ENCODE data around the gene COL18A1.

The COL18A1 gene

DNA sequence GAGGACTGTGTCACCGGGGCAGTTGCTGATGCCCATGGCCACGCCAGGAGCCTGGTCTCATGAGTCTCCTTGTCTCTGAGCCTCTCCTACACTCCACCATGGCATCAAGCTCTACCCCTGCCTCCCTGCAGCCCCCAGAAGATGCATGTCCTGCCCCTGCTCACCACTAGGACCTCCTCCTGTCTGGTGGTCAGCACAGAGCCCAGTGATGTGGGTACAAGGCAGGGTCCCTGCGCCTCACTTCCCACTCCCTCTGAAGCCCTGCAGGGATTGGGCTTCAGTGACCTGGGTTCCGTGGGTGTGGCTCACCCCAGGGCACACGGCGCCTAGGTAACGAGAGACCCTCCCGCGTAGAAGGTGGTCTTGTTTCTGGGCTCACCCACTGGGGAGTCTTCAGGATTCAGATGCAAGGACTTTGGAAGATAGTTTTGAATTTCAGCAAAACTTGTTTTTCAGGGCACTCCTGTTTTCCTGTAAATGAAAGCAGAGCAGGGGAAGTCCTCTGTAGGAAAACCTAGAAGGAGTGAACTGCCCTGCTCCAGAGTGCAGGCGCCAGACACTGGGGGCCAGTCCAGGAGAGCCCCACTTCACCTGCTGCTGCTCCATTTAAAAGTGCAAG is 2.8 kb downstream of the COL18A1 start:
- Histone ChIP-seq H3K9me3 (ENCODE audit: low read length) (no peaks in the 10 kb centered on the region), H3K27me3 (ENCODE audit: control insufficient read depth in 1 of 2, insufficient read depth in 2 of 2, low read length in 2 of 2) (peaks cover 0 to 15% of the 10 kb centered on the region in 2 donors), H3K9ac (ENCODE audit: low read length) (no peak overlapping the region), H3K4me3 (ENCODE audit: low read depth in 1 of 2, low read length in 2 of 2) (no peak overlapping the region), H3K36me3 (ENCODE audit: insufficient read depth, low read length) (no peaks in the 10 kb centered on the region), H3K4me1 (ENCODE audit: insufficient read depth, low read length) (peaks cover 7% of the 10 kb centered on the region), H3K27ac (ENCODE audit: low read depth, low read length) (no peak overlapping the region)

DNA sequence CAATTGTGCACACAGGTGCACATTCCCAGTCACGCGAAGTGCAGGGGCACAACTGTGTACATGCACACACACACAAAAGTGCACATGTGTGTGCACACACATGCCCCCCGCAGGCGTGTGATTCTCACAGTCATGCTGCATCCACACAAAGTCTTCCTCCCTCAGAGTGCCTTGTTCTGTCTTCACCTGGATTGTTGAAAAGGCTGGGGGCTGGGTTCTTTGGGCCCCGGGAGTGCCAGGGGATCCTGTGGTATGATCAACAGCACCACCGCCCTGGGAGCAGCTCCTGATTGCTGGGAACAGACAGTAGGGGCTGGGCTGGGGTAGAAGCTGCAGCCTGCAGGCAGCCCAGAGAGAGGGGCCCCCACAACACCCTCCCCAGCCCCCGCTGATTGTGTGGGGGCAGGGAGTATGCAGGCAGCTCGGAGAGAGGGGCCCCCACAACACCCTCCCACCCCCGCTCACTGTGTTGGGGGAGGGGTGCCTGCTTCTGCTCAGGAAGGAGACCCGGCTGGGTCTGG is 3.4 kb downstream of the COL18A1 start:
- peaks cover 0 to 15% of the 10 kb centered on the region in 2 donors for H3K27me3 ChIP-seq (ENCODE audit: control insufficient read depth in 1 of 2, insufficient read depth in 2 of 2, low read length in 2 of 2)

DNA sequence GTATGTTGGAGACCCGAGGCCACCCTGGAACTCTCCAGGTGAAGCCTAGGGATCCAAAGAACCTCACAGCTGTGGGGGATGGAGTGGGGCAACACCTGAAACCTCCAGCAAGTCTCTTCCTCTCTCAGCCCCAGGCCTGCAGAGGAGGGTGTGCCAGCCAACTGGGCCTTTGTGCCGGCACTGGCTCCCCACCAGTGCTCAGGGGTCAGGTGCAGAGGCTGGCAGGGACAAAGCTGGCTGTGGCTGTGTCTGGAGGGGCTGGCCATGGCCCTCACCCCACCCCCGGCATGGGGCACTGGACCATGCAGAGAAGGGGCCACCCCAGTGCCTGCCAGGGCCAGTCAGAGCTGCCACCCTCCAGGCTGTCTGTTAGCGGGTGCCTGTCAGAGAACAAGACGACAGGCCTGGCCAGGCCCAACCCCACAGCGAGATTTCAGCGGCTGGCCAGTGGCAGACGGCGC is 3.9 kb downstream of the COL18A1 start:
- Histone ChIP-seq H3K27ac (ENCODE audit: low read depth, low read length) (no peak overlapping the region), H3K9me3 (ENCODE audit: low read length) (no peaks in the 10 kb centered on the region), H3K9ac (ENCODE audit: low read length) (no peak overlapping the region), H3K36me3 (ENCODE audit: insufficient read depth, low read length) (no peaks in the 10 kb centered on the region), H3K27me3 (ENCODE audit: control insufficient read depth in 1 of 2, insufficient read depth in 2 of 2, low read length in 2 of 2) (peaks cover 0 to 15% of the 10 kb centered on the region in 2 donors), H3K4me3 (ENCODE audit: low read depth in 1 of 2, low read length in 2 of 2) (no peak overlapping the region), H3K4me1 (ENCODE audit: insufficient read depth, low read length) (peaks cover 7% of the 10 kb centered on the region)

More for the DNA sequence above, 3.4 kb downstream of the COL18A1 start:
- Histone ChIP-seq H3K4me1 (ENCODE audit: insufficient read depth, low read length) (peaks cover 7% of the 10 kb centered on the region), H3K36me3 (ENCODE audit: insufficient read depth, low read length) (no peaks in the 10 kb centered on the region), H3K9ac (ENCODE audit: low read length) (no peak overlapping the region), H3K4me3 (ENCODE audit: low read depth in 1 of 2, low read length in 2 of 2) (no peak overlapping the region), H3K9me3 (ENCODE audit: low read length) (no peaks in the 10 kb centered on the region), H3K27ac (ENCODE audit: low read depth, low read length) (no peak overlapping the region)

DNA sequence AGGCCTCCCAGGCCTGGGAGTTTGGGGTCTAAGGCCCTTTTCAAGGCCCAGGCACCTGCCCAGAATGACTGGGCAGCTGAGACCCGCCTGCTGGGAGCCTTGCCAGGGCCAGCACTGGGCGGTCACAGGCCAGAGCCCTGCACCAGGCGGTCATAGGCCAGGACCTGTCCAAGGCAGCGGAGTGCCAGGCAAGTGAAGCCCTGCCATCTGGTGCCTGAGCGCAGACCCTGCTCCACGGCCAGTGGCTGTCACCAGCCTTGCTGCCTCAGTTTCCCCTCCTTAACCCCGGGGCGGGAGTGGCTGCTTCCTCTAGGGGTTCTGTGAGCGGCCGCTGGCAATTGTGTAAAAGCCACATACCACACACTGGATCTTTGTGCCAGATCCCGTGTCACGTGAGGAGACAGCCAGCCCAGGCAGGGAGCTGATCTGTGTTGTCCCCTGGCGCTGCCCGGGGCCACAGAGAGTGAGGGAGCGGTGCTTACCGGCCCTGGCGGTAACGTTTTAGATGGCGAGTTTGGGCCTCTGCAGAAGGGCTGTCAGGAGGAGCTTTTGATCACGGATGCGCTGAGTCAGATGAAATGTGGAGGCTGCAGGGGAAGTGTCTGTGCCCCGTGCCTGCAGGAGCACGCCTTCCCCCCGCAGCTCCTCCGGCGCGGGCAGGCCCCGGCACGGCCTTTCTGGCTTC is 4.6 kb downstream of the COL18A1 start:
- Histone ChIP-seq H3K9me3 (ENCODE audit: low read length) (no peaks in the 10 kb centered on the region), H3K27ac (ENCODE audit: low read depth, low read length) (no peak overlapping the region), H3K9ac (ENCODE audit: low read length) (no peak overlapping the region), H3K27me3 (ENCODE audit: control insufficient read depth in 1 of 2, insufficient read depth in 2 of 2, low read length in 2 of 2) (peaks cover 0 to 10% of the 10 kb centered on the region in 2 donors), H3K4me3 (ENCODE audit: low read depth in 1 of 2, low read length in 2 of 2) (no peak overlapping the region), H3K4me1 (ENCODE audit: insufficient read depth, low read length) (no peaks in the 10 kb centered on the region), H3K36me3 (ENCODE audit: insufficient read depth, low read length) (no peaks in the 10 kb centered on the region)

DNA sequence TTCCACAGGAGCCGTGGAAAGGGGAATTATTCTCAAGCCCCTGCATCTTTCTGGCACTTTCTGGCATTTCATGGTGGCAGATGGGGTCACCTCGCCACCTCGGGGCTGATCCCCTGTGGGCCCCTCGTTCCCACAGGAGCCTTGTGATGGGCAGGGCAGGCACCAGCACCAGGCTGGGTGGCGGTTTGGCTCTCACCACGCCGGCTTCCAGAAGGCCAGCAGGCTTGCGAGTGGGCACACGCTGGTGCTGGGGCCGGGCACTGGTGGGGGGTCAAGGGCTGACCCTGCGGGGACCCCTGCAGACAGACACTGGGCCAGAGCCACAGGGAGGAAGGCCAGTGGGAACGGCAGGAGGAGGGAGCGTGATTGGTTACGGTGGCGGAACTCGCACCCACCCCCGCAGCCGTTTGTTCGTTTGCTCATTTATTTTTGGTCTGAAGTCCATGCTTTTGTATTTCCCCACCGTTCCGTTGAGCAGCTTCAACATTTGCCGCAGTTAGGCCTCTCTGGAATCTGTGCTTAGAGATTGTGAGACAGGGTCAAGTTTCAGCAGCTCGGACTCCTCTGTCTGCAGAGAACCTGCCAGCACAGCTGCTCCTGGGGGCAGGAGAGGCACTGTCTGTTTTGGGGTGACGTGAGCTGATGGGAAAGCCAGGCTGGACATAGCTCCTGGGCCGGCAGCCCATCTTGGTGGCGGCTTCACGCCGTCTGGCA is 5.3 kb downstream of the COL18A1 start:
- no peaks in the 10 kb centered on the region for H3K9me3 ChIP-seq (ENCODE audit: low read length)
- H3K4me1 ChIP-seq (ENCODE audit: insufficient read depth, low read length): no peaks in the 10 kb centered on the region
- H3K27me3 ChIP-seq (ENCODE audit: control insufficient read depth in 1 of 2, insufficient read depth in 2 of 2, low read length in 2 of 2): peaks cover 0 to 10% of the 10 kb centered on the region in 2 donors
- H3K9ac ChIP-seq (ENCODE audit: low read length): no peak overlapping the region
- H3K4me3 ChIP-seq (ENCODE audit: low read depth in 1 of 2, low read length in 2 of 2): no peak overlapping the region
- H3K27ac ChIP-seq (ENCODE audit: low read depth, low read length): no peak overlapping the region
- H3K36me3 ChIP-seq (ENCODE audit: insufficient read depth, low read length): no peaks in the 10 kb centered on the region

DNA sequence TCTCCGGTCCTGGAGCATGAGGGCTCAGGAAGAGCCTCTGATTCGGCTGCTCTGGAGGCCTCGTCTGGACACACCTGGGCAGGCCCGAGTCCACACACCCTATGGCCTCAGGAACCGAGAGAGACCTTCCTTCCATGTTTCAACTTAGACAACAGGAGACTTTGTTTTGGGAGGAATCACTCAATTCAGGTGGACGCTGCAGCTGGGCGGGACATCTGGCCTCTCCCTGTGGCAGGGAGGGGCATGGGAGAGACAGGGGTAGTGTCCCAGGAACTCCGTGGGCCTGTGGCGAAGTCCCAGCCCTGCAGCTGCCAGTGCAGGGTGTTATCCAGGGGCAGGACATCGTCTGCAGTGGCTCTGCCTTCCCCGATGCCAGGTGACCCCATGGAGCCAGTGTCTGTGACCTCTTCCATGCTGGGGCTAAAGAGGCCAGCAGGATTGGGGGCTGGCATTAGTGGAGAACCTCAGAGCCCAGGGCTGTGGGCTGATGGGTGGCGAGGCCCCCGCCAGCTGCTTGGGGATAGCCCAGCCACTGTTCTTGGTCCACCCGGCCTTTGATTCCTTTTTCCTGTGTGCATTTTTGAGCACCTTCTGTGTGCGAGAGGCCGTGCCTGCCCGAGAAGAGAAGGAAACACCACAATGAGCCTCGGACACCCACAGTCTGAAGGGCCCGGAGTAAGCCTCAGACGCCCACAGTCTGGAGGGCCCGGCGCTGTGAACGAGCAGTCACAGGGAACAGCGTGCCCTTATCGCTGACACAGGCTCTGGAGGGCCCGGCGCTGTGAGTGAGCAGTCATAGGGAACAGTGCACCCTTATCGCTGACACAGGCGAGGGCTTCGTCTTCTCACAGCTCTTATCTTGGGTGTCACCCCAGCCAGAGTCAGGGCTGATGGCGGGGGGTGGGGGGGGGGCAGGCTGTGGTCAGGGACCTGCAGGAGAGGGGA is 6.2 kb downstream of the COL18A1 start:
- H3K27me3 ChIP-seq (ENCODE audit: control insufficient read depth in 1 of 2, insufficient read depth in 2 of 2, low read length in 2 of 2): peaks cover 0 to 6% of the 10 kb centered on the region in 2 donors
- no peaks in the 10 kb centered on the region for H3K4me1 ChIP-seq (ENCODE audit: insufficient read depth, low read length)
- no peak overlapping the region for H3K27ac ChIP-seq (ENCODE audit: low read depth, low read length)
- no peak overlapping the region for H3K9ac ChIP-seq (ENCODE audit: low read length)
- H3K36me3 ChIP-seq (ENCODE audit: insufficient read depth, low read length): no peaks in the 10 kb centered on the region
- H3K9me3 ChIP-seq (ENCODE audit: low read length): no peaks in the 10 kb centered on the region
- H3K4me3 ChIP-seq (ENCODE audit: low read depth in 1 of 2, low read length in 2 of 2): no peak overlapping the region

DNA sequence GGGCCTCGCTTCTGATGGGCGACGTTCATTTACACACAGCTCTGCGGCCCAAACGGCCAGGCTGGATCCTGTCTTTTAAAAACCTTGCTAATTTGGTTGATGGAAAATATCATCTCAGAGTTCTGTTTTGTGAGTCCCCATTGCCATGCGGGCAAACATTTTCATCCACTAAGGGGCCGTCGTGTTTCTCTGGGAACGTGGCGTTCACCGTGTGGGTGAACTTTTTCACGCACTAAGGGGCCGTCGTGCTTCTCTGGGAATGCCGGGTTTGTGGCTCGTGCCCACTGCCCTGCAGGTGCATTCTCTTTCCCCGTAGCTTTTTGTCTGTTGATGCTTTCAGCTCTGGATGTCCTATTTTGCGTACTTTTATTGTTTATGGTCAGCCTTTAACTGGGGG is 6.8 kb downstream of the COL18A1 start:
- no peaks in the 10 kb centered on the region for H3K9me3 ChIP-seq (ENCODE audit: low read length)
- no peak overlapping the region for H3K27ac ChIP-seq (ENCODE audit: low read depth, low read length)
- H3K36me3 ChIP-seq (ENCODE audit: insufficient read depth, low read length): no peaks in the 10 kb centered on the region
- H3K4me3 ChIP-seq (ENCODE audit: low read depth in 1 of 2, low read length in 2 of 2): no peak overlapping the region
- peaks cover 0 to 6% of the 10 kb centered on the region in 2 donors for H3K27me3 ChIP-seq (ENCODE audit: control insufficient read depth in 1 of 2, insufficient read depth in 2 of 2, low read length in 2 of 2)
- no peak overlapping the region for H3K9ac ChIP-seq (ENCODE audit: low read length)
- H3K4me1 ChIP-seq (ENCODE audit: insufficient read depth, low read length): no peaks in the 10 kb centered on the region

DNA sequence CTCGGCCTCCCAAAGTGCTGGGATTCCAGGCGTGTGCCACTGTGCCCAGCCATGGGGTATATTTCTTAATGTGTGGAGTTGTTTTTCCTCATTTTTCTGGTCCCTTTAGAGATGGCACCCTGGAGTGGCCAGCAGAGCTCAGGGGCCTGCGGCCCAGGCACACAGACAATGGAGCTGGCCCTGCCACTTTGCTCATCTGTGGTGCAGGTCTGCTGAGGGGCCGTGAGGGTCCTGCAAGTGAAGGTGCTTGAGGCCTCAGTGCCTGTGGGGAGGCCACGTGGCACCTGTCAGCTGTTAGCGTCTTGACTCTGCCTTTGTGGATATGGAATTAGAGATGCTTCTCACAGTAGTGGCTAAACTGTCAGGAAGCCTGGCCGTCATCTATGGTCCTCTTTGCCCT is 7.5 kb downstream of the COL18A1 start:
- Histone ChIP-seq H3K27me3 (ENCODE audit: control insufficient read depth in 1 of 2, insufficient read depth in 2 of 2, low read length in 2 of 2) (peaks cover 0 to 4% of the 10 kb centered on the region in 2 donors), H3K4me1 (ENCODE audit: insufficient read depth, low read length) (no peaks in the 10 kb centered on the region), H3K9ac (ENCODE audit: low read length) (no peak overlapping the region), H3K36me3 (ENCODE audit: insufficient read depth, low read length) (no peaks in the 10 kb centered on the region), H3K9me3 (ENCODE audit: low read length) (no peaks in the 10 kb centered on the region), H3K27ac (ENCODE audit: low read depth, low read length) (no peak overlapping the region), H3K4me3 (ENCODE audit: low read depth in 1 of 2, low read length in 2 of 2) (no peak overlapping the region)

DNA sequence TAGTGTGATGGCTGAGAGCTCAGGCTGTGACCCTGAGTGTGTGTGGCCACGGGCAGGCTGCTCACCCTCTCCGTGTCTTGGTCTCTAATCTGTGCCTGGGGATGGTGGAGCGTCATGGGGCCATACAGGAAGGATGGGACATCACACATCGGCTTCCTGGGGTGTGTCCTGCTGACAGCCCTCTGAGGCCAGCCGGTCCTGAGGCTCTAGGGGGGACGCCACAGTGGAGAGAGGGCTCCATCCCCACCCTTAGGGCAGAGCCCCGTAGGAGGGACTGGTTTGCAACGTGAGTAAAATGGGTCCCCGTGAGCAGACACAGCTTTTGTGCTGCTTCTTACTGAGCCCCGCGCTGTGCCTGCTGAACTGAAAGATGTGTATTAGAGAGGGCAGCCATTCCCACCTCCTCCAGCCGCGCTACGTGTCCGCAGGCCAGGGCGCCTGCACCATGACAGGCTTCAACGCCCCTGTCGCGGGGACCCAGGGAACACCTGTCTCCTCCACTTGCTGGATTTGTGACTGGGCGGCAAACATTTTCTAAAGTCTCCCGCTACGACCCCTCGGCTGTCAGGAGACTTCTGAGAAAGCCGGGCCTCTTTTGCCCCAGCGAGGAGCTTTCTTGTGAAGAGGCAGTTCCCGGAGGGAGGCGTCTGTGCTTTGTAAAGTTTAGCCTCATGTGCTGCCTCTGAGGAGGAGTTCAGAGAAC is 8.1 kb downstream of the COL18A1 start:
- H3K9me3 ChIP-seq (ENCODE audit: low read length): no peaks in the 10 kb centered on the region
- no peaks in the 10 kb centered on the region for H3K27me3 ChIP-seq (ENCODE audit: control insufficient read depth in 1 of 2, insufficient read depth in 2 of 2, low read length in 2 of 2)
- no peak overlapping the region for H3K4me3 ChIP-seq (ENCODE audit: low read depth in 1 of 2, low read length in 2 of 2)
- no peak overlapping the region for H3K27ac ChIP-seq (ENCODE audit: low read depth, low read length)
- H3K9ac ChIP-seq (ENCODE audit: low read length): no peak overlapping the region
- no peaks in the 10 kb centered on the region for H3K4me1 ChIP-seq (ENCODE audit: insufficient read depth, low read length)
- no peaks in the 10 kb centered on the region for H3K36me3 ChIP-seq (ENCODE audit: insufficient read depth, low read length)

DNA sequence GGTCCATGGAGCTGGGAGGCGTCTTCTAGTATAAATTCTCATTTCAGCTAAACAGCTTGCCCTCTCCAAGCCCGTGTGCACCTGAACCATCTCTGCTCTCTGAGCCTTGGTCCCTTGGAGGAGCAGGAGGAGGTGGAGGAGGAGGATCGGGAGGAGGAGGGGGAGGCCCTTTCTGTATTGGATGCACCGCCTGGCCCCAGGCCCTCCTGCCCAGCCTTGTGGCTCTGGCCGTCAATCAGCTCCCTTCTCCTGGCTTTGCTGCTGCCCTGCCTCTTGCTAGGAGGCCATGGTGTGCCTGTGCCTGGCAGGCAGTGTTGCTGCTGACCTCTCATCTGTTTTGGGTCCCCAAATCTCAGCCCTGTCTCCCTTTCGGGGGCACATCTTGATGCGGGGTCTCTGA is 9.0 kb downstream of the COL18A1 start:
- no peak overlapping the region for H3K9ac ChIP-seq (ENCODE audit: low read length)

More for the DNA sequence above, 9.0 kb downstream of the COL18A1 start:
- Histone ChIP-seq H3K4me1 (ENCODE audit: insufficient read depth, low read length) (no peaks in the 10 kb centered on the region), H3K27ac (ENCODE audit: low read depth, low read length) (no peak overlapping the region), H3K36me3 (ENCODE audit: insufficient read depth, low read length) (no peaks in the 10 kb centered on the region), H3K9me3 (ENCODE audit: low read length) (no peaks in the 10 kb centered on the region), H3K4me3 (ENCODE audit: low read depth in 1 of 2, low read length in 2 of 2) (no peak overlapping the region), H3K27me3 (ENCODE audit: control insufficient read depth in 1 of 2, insufficient read depth in 2 of 2, low read length in 2 of 2) (no peaks in the 10 kb centered on the region)
